Cardiac septum (tissue), 1 donor: ENCODE measurements around the gene SLC35D2. TPM values are rescaled to one million over a fixed set of nuclear protein-coding genes. Genes with fewer than 3 reads are reported as not detected.

Experiments used
- DNase-seq: peaks from one replicate; pipeline ENCODE4 v3.0.0-alpha.2; 2020; ENCODE audit warnings: low spot score
- intact Hi-C: fragments of 100-400 bp; cut with DNase I; formaldehyde crosslinking; loops from one replicate; pipeline ENCODE4 v1.14.0; 2022
- long read RNA-seq: library from polyadenylated mRNA; unstranded; transcript quantifications from one replicate; pipeline ENCODE4 v2.0.0, GENCODE V29; 2021
- total RNA-seq: library from RNA; stranded (reverse); fragmentation: NEBNext Ultra II Directional; extraction: Animal tissue kit (Norgen Biotek cat#: 25700); gene quantifications from one replicate; pipeline ENCODE4 v1.2.1, GENCODE V29; 2021
- donor health status: DM: no; HTN: no; CAD: no.

The SLC35D2 gene
- 12.9 TPM for total RNA-seq
- long read RNA-seq, transcript SLC35D2-201 (12 exons, 1,626 nt): major isoform, 7 of 19 reads
- long read RNA-seq, partial matches to known transcripts: 5 of 19 reads
- long read RNA-seq, other reads (novel, unspliced or antisense): 7 of 19 reads

- intact Hi-C loops: loop anchor here (5.0 kb wide), 2 partner anchors 34 to 41 kb away; partner anchors contain the start of gene ZNF367
- DNase-seq: peak; percentile 80
Observed at GRCh38 chr9:96383165-96383942, at the start of gene SLC35D2. Gene SLC35D2 (minus strand): TSS chr9:96383711. CDS start chr9:96383634, 77 bp downstream.

DNA sequence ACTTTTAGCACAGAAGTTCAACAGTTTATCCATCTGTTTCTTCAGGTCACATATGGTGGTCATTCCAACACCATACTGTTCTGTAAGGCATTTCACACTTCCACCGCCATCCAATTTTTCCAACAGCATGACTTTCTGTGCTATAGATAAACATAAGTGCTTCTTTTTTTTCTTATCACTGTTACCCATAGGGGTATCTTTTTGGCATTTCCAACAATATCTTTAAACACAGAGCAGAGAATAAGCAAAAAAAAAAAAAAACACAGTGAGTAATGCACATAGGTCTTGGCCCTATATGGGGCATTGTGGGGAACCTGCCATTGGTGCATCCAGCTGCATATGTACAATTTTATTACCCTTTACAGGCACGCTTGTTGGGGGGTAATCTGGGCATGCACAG is 46.9 kb upstream of the SLC35D2 start:
- no peak for DNase-seq
- intact Hi-C loops: no loop called here

GRCh38 chr9:96429732-96430131 is 46.2 kb upstream of the SLC35D2 start:
- DNase-seq: no peak
- intact Hi-C loops: no loop called here

GRCh38 chr9:96425500-96426169 is 42.1 kb upstream of the SLC35D2 start:
- intact Hi-C loops: no loop called here
- no peak for DNase-seq

GRCh38 chr9:96423985-96424336 is 40.5 kb upstream of the SLC35D2 start:
- DNase-seq: no peak
- intact Hi-C loops: no loop called here

DNA sequence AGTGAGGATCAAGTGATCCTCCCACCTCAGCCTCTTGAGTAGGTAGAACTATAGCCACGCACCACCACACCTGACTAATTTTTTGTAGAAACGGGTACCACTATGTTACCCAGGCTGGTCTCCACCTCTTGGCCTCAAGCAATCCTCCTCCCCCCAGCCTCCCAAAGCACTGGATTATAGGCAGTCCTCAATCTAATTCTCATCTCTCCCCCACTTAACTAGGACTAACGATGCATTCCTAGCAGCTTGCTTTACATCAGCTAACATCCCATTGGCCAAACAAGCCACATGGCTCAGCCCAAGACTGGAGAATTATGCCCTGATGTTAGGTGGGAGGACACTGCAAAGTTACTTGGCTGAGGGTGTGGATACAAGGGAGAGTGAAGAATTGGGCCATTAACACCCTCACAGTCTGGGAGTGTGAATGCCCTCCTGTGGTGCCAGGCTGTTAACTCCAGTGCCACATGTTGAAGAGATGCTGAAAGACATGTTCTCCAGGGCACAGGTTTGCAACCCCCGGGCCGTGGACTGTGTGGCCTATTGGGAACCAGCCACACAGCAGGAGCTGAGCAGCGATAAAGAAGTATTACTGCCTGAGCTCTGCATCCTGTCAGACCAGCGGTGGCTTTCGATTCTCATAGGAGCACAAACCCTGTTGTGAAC is 39.9 kb upstream of the SLC35D2 start:
- intact Hi-C loops: no loop called here
- DNase-seq: no peak

DNA sequence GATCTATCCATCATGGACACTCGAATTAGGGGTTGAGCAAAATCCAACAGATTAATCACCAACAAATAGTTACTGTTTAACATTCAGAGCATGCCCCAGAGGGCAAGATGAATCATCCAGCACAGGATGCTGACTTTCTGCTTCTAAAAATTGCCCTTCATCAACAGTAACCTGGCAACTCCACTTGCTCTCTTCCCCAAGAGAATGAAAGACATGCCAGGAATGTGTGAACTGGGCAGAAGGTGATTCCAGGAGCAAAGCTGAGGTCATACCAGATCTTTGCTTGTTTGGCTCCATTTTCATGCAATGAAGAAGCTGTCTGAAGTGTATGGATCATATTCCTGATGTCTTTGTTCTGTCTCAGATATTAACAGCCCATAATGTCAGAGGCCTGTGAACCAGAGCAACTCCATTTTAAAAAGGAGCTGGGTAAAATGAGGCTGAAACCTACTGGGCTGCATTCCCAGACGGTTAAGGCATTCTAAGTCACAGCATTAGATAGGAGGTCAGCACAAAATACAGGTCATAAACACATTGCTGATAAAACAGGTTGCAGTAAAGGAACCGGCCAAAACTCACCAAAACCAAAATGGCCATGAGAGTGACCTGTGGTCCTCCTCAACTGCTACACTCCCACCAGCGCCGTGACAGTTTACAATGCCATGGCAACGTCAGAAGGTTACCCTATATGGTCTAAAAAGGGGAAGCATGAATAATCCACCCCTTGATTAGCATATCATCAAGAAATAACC is 37.1 kb upstream of the SLC35D2 start:
- intact Hi-C loops: no loop called here
- DNase-seq: no peak

DNA sequence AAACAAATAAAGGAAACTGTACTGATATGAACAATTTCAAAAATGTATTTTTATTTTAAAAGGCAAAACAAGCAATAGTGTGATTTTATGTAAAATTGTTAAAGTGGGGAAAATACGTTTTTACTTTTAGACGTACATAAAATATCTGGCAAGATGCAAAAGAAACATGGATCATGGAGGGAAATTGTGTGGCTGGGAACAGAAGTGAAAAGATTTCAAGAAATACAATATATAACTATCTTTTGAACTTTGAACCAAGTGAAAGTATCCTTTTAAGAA is 36.1 kb upstream of the SLC35D2 start:
- no peak for DNase-seq
- intact Hi-C loops: loop anchor here (2.0 to 10.0 kb wide), 6 partner anchors 31 to 198 kb away; partner anchors contain the start of genes CDC14B, HABP4 and SLC35D2

GRCh38 chr9:96418920-96419690 is 35.6 kb upstream of the SLC35D2 start:
- intact Hi-C loops: loop anchor here (2.0 to 10.0 kb wide), 6 partner anchors 32 to 198 kb away; partner anchors contain the start of genes CDC14B, HABP4 and SLC35D2
- peak; percentile 87 for DNase-seq

GRCh38 chr9:96418083-96418919 is 34.8 kb upstream of the SLC35D2 start, which contains the start of gene ZNF367:
Gene ZNF367 (minus strand): TSS chr9:96418370. CDS start chr9:96418032, 338 bp downstream.
- peak; percentile 98 for DNase-seq
- intact Hi-C loops: loop anchor here (2.0 to 10.0 kb wide), 6 partner anchors 32 to 199 kb away; partner anchors contain the start of genes CDC14B, HABP4 and SLC35D2

DNA sequence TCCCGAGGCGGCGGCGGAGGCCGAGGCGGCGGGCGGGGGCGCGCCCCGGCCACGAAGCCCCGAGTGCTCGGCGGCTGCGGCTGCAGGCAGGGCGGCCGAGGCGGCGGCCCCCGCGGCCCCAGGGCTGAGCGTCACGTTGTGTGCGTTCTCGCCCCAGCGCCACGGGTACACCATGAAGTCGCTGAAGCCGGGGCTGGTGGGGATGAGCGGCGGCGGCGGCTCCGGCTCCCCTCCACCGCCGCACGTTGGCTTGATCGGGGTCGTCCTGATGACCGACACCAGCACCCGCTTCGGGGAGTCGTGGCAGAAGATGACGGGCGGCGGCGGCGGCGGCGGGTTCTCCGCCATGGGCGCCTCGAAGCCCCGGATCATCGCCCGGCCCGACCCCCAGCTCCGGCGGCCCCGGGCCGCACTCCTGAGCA is 34.2 kb upstream of the SLC35D2 start:
- no peak for DNase-seq

DNA sequence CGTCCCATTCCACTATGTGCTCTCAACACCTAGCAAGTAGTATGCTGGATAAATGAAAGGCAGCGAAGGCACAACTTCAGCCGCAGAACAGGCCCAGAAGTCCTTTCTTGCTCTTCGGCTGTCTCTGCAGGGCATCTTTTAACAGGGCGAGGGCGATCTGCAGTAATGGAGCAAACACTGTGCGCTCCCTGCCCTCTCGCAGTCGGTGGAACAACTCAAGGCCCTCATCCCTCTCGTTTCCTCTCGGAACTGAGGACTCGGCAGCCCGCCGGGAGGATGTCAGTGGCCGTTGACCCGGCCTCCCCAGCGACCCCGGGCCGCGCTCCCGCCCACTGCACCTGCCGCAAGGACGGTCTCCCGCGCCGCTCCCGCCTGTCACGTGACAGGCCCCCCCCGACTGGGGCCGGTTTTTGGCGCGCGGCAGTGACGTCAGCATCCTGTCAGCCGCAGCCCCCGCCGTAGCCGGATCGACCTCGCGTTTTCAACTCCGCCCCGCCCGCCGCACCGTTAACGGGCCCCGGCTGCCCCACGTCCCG is 33.6 kb upstream of the SLC35D2 start:
- peak; percentile 91 for DNase-seq
- intact Hi-C loops: loop anchor here (1.0 to 10.0 kb wide), 5 partner anchors 35 to 237 kb away; partner anchors contain the start of genes CDC14B and SLC35D2

More for the DNA sequence above, 34.2 kb upstream of the SLC35D2 start:
- intact Hi-C loops: loop anchor here (1.0 to 10.0 kb wide), 7 partner anchors 33 to 237 kb away; partner anchors contain the start of genes CDC14B, HABP4 and SLC35D2

DNA sequence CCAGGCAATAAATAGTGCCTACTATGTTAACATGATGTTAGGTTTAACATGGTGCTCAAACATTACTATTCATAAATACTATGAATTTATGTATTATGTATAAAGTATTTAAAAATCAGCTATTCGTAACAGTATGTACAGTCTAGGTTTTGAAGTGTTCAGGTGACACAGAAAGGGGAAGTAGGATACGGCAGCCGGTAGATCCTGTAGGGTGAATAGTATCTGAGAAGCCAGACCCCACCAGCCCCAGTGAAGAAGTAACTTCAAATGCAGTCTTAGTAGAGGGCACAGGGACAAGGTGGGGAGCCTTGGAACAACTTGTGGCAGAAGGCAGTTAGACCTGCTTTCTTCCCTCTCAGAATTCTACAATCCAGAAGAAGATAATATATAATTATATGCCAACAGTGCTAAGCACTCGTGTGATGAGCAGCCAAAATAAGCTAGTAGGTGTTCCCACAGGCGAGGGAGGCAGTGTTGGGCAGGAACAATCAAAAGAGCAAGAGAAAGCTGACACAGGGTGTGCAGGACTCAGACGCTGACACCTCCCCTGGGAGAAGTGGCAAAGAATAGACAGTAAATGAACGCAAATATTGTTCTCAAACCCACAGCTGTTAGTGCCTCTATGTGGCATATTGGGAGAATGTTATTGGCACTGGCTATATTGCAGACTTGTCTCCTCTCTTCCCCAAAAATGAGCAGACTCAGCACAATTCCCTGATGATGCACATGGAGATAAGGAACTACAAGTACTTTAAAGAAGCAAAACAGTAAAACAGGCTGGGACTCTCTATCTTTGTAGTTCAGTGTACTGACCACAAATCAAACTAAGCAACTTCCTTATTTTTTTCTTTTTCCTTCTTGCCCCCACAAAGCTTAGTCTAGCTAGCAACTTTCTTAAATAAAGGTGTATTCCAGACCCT is 30.1 kb upstream of the SLC35D2 start:
- no peak for DNase-seq
- intact Hi-C loops: loop anchor here (10.0 kb wide), 1 partner anchor 89 kb away; no protein-coding TSS in a partner anchor

DNA sequence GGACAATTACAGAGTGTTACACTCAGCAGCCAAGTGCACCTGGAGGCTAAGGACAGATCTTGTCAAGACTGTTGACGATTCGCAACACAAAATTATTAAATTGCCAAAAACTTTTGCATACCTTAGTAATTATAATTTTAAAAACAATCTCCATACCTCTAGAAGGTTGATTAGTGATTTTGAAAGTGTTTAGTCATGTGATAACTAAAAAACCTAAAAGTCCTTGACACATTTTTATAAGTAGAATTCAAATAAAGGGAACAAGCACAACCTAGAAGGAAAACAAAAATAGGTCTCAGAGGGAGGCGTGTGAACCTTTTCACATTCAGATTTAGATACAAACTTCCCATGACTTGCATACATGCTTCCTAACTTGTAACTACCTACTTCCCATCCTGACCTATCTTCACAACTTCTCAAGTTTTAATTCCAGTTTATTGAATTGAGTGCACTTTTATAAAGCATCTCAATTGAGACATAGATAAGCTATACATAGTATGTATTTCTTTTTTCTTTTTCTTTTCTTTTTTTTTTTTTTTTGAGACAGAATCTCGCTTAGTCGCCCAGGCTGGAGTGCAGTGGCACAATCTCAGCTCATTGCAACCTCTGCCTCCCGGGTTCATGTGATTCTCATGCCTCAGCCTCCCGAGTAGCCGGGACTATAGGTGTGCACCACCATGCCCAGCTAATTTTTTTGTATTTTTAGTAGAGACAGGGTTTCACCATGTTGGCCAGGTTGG is 28.8 kb upstream of the SLC35D2 start:
- intact Hi-C loops: loop anchor here (10.0 kb wide), 1 partner anchor 88 kb away; no protein-coding TSS in a partner anchor
- DNase-seq: no peak

- DNase-seq: no peak
- intact Hi-C loops: loop anchor here (10.0 kb wide), 1 partner anchor 86 kb away; no protein-coding TSS in a partner anchor
Observed at GRCh38 chr9:96411129-96411838, 27.8 kb upstream of the SLC35D2 start.
